ENCODE measurements around the gene SHROOM1.
"Not testable (repeated sequence)": the region's sequence is repeated elsewhere in the genome, so short reads cannot be mapped to it uniquely, and the experiment has no call there.

Gene SHROOM1

GRCh38 chr5:132824426-132824825 is 6.0 kb downstream of the SHROOM1 start:
- DNase-seq (ENCODE audit: low read depth): no peak

DNA sequence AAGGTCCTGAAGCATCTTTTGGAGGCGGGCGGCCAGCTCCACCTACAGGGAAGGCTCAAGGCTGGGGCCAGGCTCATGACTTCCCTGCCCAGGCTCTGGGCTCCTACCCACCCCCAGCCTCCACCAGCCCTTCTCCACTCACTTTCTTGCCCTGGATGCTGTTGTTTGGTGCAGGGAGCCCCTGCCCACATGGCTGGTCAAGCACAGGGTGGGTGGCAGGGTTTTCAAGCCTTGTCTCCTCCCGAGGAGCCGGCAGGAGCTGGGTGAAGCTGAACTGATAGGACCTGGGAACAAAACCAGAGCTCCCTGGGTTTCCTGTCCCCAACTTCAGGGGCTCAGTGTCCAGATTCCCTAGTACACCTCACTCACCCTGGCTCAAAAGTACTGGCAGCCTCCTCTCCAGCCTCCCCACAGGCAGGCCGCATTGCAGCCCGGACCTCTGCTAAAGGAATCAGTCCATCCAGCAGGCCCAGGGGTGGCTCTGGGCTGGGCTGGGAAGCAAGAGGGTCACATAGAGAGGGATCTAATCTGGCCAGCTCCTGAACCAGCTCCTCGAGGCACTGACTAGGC is 6.9 kb downstream of the SHROOM1 start:
- no peak for DNase-seq (ENCODE audit: low read depth)

GRCh38 chr5:132822650-132823480 is 7.6 kb downstream of the SHROOM1 start:
- DNase-seq (ENCODE audit: low read depth): no peak

GRCh38 chr5:132821791-132822190 is 8.7 kb downstream of the SHROOM1 start:
- DNase-seq (ENCODE audit: low read depth): no peak

DNA sequence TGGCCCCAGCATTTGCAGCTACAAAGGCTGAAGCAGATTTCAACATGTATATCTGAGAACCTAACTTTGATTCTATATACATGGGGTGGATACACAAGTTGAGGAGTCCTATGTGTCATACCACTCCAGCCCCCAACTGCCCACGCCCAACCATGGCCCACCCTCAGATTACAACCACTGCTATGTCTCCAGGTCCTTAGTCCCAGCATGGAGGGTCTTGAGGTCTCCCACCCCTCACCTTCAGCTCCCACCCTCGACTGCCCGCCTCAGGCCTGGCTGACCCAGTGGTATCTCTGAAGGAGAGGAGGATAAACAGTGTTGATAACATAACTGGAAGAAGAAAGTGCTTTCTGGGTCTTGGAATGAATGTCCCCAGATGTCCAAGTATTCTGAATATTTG is 9.1 kb downstream of the SHROOM1 start:
- no peak for DNase-seq (ENCODE audit: low read depth)

DNA sequence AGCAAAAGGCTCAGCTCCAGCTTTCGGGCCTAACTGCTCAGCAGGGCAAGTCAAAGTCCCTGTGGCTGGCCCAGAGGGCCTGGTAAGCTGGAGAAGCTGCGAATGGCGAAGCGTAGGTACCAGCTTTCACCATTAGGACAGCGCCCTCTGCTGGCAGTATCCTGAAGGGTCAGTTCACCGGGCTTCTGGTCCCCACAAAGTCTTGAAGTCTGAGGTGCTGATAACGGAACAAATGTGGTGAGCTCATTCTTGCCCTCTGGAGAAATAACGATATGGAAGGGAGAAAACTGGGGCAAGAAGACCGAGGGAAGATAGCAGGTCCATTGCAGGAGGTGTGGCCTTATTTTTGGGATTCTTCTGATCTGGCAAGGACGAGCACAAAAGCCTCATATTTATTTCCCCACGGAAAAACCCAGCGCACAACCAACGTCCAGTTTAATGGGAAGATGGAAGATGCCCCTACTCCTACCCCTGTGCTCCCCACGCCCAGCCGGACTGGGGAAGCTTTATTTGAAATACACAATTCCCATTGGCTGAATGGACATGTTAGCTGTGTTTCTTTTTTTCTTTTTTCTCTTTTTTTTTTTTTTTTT is 10.2 kb downstream of the SHROOM1 start:
- DNase-seq (ENCODE audit: low read depth): peak; percentile 82

DNA sequence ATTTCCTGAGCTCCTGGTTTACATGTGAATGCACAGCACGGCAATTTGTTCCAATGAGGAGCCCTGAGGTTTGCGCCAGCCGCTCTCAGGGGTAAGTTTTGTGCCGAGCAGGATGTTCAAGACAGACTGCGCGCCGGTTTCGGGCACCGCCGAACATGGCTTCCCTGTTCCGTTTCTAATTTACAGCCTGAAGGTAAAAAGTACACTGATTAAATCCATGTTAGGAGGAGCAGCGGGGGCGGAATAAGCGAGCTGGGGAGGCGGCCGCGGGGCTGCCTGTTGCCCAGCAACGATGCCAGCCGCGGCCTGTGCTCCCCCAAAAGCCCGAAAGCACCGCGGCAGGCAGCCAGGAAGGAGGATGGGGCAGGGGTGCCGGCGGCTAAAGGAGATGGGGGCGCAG is 11.0 kb downstream of the SHROOM1 start:
- no peak for DNase-seq (ENCODE audit: low read depth)

GRCh38 chr5:132817011-132817410 is 13.4 kb downstream of the SHROOM1 start:
- no peak for DNase-seq (ENCODE audit: low read depth)

GRCh38 chr5:132816554-132816953 is 13.9 kb downstream of the SHROOM1 start:
- DNase-seq (ENCODE audit: low read depth): no peak

- DNase-seq (ENCODE audit: low read depth): no peak
Measured at GRCh38 chr5:132816083-132816482, 14.4 kb downstream of the SHROOM1 start.

DNA sequence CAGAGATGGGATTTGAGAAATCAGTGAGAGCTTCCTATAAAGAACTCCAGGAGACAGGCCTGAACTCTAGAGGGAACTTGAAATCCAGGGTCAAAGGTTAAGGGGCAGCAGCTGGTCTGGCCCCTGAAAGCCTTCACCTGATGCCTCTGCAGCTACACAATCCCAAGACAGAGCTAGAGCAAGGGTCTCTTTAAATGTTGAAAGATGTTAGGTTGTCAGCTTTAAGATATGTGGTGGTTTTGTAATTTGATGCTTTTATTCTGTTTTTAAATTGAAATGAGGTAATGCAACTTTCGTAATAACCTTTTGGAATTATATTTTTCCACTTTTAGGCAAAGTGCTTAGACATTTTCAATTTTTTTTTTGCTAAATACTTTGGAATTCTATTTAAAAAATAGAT is 15.0 kb downstream of the SHROOM1 start:
- DNase-seq (ENCODE audit: low read depth): no peak

DNA sequence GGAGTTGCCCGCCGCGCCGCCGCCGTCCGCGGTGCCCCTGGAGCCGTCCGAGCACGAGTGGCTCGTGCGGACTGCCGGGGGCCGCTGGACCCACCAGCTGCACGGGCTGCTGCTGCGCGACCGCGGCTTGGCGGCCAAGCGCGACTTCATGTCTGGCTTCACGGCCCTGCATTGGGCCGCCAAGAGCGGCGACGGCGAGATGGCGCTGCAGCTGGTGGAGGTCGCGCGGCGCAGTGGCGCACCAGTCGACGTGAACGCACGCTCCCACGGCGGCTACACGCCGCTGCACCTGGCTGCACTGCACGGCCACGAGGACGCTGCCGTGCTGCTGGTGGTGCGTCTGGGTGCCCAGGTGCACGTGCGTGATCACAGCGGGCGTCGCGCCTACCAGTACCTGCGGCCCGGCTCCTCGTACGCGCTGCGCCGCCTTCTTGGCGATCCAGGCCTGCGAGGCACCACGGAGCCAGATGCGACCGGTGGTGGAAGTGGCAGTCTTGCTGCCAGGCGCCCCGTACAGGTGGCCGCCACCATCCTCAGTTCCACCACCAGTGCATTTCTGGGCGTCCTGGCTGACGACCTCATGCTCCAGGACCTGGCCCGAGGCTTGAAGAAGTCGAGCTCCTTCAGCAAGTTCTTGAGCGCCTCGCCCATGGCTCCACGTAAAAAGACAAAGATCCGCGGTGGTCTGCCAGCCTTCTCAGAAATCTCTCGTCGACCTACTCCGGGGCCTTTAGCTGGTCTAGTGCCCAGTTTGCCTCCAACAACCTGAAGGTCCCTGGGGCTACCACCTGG is 15.7 kb downstream of the SHROOM1 start:
- no peak for DNase-seq (ENCODE audit: low read depth)

DNA sequence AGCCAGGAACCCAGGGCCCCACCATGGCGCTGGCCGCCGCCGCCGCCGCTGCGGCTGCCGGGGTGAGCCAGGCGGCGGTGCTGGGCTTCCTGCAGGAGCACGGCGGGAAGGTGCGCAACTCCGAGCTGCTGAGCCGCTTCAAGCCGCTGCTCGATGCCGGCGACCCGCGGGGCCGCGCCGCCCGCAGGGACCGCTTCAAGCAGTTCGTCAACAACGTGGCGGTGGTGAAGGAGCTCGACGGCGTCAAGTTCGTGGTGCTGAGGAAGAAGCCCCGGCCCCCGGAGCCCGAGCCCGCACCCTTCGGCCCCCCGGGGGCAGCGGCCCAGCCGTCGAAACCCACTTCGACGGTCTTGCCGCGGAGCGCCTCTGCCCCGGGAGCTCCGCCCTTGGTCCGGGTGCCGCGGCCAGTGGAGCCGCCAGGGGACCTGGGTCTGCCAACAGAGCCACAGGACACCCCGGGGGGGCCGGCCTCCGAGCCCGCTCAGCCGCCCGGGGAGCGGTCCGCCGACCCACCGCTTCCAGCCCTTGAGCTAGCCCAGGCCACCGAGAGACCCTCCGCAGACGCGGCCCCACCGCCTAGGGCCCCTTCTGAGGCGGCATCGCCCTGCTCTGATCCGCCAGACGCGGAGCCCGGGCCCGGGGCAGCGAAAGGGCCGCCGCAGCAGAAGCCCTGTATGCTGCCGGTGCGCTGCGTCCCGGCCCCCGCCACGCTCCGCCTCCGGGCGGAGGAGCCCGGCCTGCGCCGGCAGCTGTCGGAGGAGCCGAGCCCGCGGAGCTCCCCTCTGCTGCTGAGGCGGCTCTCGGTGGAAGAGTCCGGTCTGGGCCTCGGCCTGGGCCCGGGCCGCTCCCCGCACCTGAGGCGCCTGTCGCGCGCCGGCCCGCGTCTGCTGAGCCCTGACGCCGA is 16.6 kb downstream of the SHROOM1 start:
- no peak for DNase-seq (ENCODE audit: low read depth)

DNA sequence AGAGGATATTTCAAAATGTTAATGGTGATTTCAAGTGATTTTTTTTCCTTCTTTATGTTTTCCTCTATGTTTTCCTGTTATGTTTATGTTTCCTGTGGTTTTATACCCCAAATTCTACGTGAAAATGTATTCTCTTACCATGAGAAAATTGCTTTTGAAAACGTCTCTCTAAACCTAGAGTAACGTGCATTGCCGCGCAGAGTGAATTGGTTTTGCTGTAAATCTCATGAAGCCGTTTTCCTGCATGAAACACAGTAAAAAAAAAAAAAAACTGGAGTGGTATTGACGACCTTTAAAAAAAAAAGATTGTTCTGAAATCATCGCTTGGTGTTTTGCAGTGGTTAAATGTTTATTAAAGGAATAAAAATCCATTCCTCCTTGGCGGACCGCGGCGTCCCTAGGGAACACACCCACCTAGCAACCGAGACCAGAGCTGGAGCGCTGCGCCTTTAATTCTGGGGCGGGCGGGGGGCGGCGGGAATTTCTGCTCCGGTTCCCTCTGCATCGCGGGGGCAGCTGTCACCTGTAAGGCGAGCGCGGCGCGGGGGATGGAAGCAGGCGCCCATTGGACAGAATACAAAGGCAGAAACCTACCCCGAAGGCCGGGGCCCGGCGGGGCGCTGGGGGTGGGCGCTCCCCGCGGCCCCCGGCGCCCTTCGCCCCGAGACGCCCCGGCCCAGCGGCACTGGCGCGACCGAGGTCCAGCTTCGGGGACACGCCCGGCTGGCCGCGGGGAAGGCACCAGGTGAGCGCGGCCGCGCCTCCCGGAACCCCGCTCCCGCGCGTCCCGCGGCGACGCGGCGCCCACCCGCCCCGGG is 17.5 kb downstream of the SHROOM1 start, which contains the start of gene SOWAHA:
Gene SOWAHA, plus strand, starts transcription at position 522 of the 818 bp plus-strand sequence. CDS start 320 bp downstream, outside the sequence.
- no peak for DNase-seq (ENCODE audit: low read depth)

DNA sequence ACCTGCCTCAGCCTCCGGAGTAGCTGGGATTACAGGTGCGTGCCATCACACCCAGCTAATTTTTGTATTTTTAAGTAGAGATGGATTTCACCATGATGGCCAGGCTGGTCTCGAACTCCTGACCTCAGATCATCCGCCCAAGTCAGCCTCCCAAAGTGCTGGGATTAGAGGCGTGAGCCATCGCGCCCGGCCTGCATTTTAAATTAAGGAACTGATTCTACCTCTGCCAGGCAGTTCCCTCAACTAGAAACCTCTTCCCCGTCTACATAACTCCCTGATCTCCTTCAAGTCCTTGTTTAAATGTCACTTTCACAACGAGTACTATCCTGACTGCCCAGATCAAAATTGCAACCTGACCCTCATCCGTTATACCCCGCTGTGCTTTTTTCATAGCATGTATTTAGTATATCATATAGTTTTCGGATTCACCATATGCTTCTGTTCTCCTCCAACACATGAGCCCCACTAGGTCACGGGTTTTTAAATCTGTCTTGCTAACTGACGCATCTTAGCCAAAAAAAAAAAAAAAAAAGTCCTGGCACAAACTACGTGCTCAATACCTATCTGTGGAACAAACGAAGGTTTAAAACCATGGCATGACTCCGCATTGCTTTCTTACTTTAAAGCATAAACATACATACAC is 18.2 kb downstream of the SHROOM1 start:
- no peak for DNase-seq (ENCODE audit: low read depth)

GRCh38 chr5:132810605-132811004 is 19.8 kb downstream of the SHROOM1 start:
- DNase-seq (ENCODE audit: low read depth): no peak

DNA sequence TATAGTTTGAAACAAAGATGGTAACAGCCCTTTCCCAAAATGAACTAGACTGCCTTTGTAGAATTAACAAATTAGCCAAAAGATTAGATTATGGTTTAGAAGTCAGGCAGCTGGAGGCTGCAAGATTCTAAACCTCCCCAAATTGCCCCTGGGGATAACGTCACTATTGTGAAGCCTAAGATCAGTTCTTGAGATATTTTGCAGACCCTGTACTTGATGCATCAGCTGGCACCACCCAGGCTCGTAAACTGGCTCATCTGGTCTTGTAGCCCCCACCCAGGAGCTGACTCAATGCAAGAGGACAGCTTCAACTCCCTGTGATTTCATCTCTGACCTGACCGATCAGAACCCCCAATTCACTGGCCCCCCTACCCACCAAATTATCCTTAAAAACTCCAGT is 21.6 kb downstream of the SHROOM1 start:
- no peak for DNase-seq (ENCODE audit: low read depth)

DNA sequence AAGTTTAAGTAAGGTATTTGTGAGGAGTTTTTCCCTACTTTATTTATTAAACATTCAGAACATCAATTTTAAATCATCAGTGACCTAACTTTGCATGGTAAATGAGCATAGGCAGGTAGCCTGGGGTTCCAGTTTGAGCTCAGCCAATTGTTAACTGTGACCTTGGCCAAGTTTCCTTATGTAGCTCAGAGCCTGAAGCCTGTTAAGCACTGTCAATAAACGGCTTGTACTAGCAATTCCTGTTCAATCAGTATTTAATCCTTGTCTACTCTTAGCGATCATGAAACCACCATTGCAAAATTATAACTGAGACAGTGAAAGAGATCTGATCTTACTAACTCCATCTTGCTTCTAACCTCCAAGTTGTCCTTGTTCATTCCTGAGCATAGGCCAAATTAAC is 22.0 kb downstream of the SHROOM1 start:
- DNase-seq (ENCODE audit: low read depth): no peak

DNA sequence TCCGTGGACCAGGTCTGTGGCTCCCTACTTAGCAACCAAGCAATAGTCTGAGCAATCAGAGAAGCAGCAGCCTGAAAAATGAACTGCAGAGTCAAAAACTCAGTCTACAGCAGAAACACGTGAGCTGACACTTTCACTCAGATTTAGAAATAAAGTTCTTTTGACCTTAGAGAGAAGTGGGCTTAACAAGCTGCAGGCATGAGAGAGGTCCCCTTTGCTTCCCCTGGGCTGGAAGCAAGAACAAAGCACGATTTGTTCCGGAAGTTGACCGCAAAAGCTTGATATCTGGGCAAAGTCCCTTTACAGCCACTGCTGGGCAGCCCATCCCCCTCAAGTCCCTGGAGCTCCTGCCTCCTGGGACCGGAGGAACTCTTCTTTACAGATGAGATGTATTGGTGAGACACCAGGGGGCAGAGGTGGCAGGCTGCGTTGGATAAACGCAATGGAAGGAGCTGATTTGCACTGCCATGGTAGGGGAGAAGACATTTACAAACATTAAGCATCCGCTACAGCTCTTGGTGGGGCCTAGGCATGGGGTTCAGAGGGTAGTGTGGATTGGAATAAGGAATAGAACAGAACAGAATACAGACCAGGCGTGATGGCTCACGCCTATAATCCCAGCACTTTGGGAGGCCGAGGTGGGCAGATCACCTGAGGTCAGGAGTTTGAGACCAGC is 23.1 kb downstream of the SHROOM1 start:
- DNase-seq (ENCODE audit: low read depth): no peak

DNA sequence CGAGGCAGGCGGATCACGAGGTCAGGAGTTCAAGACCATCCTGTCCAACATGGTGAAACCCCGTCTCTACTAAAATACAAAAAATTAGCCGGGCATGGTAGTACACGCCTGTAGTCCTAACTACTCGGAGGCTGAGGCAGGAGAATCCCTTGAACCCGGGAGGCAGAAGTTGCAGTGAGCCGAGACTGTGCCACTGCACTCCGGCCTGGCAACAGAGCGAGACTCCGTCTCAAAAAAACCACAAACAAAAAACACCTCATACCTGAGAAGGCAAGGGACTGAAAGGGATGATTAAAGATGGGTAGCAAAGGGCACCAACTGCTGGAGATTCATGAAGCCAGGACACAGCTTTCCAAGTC is 23.7 kb downstream of the SHROOM1 start:
- not testable (repeated sequence) for DNase-seq (ENCODE audit: low read depth)

All from activated T-cell treated with anti-CD3 and anti-CD28 coated beads for 24 hours (primary cell).